Stimulated activated memory B cell treated with anti-CD40 and anti-IgM and Interleukin-4, amounts not matched to agents 10 μg/mL and 1 μg/mL and 100 μg/mL, for 72 hours (primary cell): Measurements from ENCODE around the gene DISP3.
A peak's percentile ranks its signal among the peaks of the same experiment; 100 is the strongest.

Experiments used
- ATAC-seq: fragments of 150-1000 bp; cut with Tn5 transposase; 2 replicates; pipeline ENCODE4 v1.10.0; 2021
- H3K27ac Mint-ChIP-seq: one replicate; pipeline ENCODE4 v1.8.0; 2022; ENCODE audit warnings: mild to moderate bottlenecking, mixed read lengths
- H3K27me3 Mint-ChIP-seq: one replicate; pipeline ENCODE4 v1.8.0; 2022; ENCODE audit warnings: mixed read lengths
- H3K36me3 Mint-ChIP-seq: one replicate; pipeline ENCODE4 v1.8.0; 2022; ENCODE audit warnings: mixed read lengths
- H3K4me1 Mint-ChIP-seq: one replicate; pipeline ENCODE4 v1.8.0; 2022; ENCODE audit warnings: mixed read lengths
- H3K4me3 Mint-ChIP-seq: one replicate; pipeline ENCODE4 v1.8.0; 2022; ENCODE audit warnings: mild to moderate bottlenecking, moderate library complexity, mixed read lengths
- H3K9me3 Mint-ChIP-seq: one replicate; pipeline ENCODE4 v1.8.0; 2022; ENCODE audit warnings: mixed read lengths

The DISP3 gene

GRCh38 chr1:11478571-11479374 lies at the start of gene DISP3:
Gene DISP3 (plus strand): TSS chr1:11479155. CDS start chr1:11500993, 21,838 bp downstream.
- Mint-ChIP-seq H3K27me3 (peaks cover 66% of the 10 kb centered on the region), H3K9me3 (peaks cover 2% of the 10 kb centered on the region), H3K4me3 (peak within 1 kb of the TSS; percentile 76), H3K36me3 (no peaks in the 10 kb centered on the region), H3K27ac (peak within 1 kb of the TSS; percentile 57), H3K4me1 (peaks cover 6% of the 10 kb centered on the region)
- ATAC-seq: peak; percentile 84

- Mint-ChIP-seq H3K36me3 (no peaks in the 10 kb centered on the region), H3K4me1 (no peaks in the 10 kb centered on the region), H3K27ac (no peak overlapping the region), H3K27me3 (peaks cover 24% of the 10 kb centered on the region), H3K9me3 (peaks cover 7% of the 10 kb centered on the region), H3K4me3 (no peak overlapping the region)
- peak; percentile 42 for ATAC-seq
These were observed 49.7 kb upstream of the DISP3 start for GRCh38 chr1:11429226-11429625.

GRCh38 chr1:11429935-11430334 lies 49.0 kb upstream of the DISP3 start:
- no peak for ATAC-seq
- Mint-ChIP-seq H3K9me3 (peaks cover 7% of the 10 kb centered on the region), H3K36me3 (no peaks in the 10 kb centered on the region), H3K4me1 (no peaks in the 10 kb centered on the region), H3K27me3 (peaks cover 17% of the 10 kb centered on the region), H3K27ac (no peak overlapping the region), H3K4me3 (no peak overlapping the region)

GRCh38 chr1:11431941-11432507 lies 46.9 kb upstream of the DISP3 start:
- no peak overlapping the region for H3K4me3 Mint-ChIP-seq
- H3K27me3 Mint-ChIP-seq: peaks cover 24% of the 10 kb centered on the region
- no peak for ATAC-seq
- no peak overlapping the region for H3K27ac Mint-ChIP-seq
- H3K9me3 Mint-ChIP-seq: no peaks in the 10 kb centered on the region
- no peaks in the 10 kb centered on the region for H3K36me3 Mint-ChIP-seq
- H3K4me1 Mint-ChIP-seq: no peaks in the 10 kb centered on the region

- Mint-ChIP-seq H3K27me3 (peaks cover 29% of the 10 kb centered on the region), H3K9me3 (no peaks in the 10 kb centered on the region), H3K4me3 (no peak overlapping the region), H3K27ac (no peak overlapping the region), H3K36me3 (no peaks in the 10 kb centered on the region), H3K4me1 (no peaks in the 10 kb centered on the region)
- ATAC-seq: no peak
These were observed 46.4 kb upstream of the DISP3 start for GRCh38 chr1:11432526-11432925.

- H3K36me3 Mint-ChIP-seq: no peaks in the 10 kb centered on the region
- no peaks in the 10 kb centered on the region for H3K9me3 Mint-ChIP-seq
- H3K4me3 Mint-ChIP-seq: no peak overlapping the region
- no peak for ATAC-seq
- H3K27me3 Mint-ChIP-seq: peaks cover 36% of the 10 kb centered on the region
- no peaks in the 10 kb centered on the region for H3K4me1 Mint-ChIP-seq
- H3K27ac Mint-ChIP-seq: no peak overlapping the region
These were observed 44.5 kb upstream of the DISP3 start for GRCh38 chr1:11434501-11434900.

- no peak overlapping the region for H3K4me3 Mint-ChIP-seq
- H3K9me3 Mint-ChIP-seq: no peaks in the 10 kb centered on the region
- H3K27ac Mint-ChIP-seq: no peak overlapping the region
- H3K4me1 Mint-ChIP-seq: no peaks in the 10 kb centered on the region
- peaks cover 36% of the 10 kb centered on the region for H3K27me3 Mint-ChIP-seq
- ATAC-seq: no peak
- no peaks in the 10 kb centered on the region for H3K36me3 Mint-ChIP-seq
These were observed 44.0 kb upstream of the DISP3 start for GRCh38 chr1:11434926-11435325.

GRCh38 chr1:11438996-11439395 lies 40.0 kb upstream of the DISP3 start:
- Mint-ChIP-seq H3K9me3 (no peaks in the 10 kb centered on the region), H3K27me3 (peaks cover 46% of the 10 kb centered on the region), H3K36me3 (no peaks in the 10 kb centered on the region), H3K4me1 (no peaks in the 10 kb centered on the region), H3K4me3 (no peak overlapping the region), H3K27ac (no peak overlapping the region)
- no peak for ATAC-seq

- no peak for ATAC-seq
- Mint-ChIP-seq H3K4me3 (no peak overlapping the region), H3K4me1 (no peaks in the 10 kb centered on the region), H3K36me3 (no peaks in the 10 kb centered on the region), H3K27me3 (peaks cover 63% of the 10 kb centered on the region), H3K9me3 (no peaks in the 10 kb centered on the region), H3K27ac (no peak overlapping the region)
These were observed 37.6 kb upstream of the DISP3 start for GRCh38 chr1:11441211-11441952.

GRCh38 chr1:11443043-11443442 lies 35.9 kb upstream of the DISP3 start:
- Mint-ChIP-seq H3K4me3 (no peak overlapping the region), H3K9me3 (no peaks in the 10 kb centered on the region), H3K4me1 (no peaks in the 10 kb centered on the region), H3K27me3 (peaks cover 49% of the 10 kb centered on the region), H3K27ac (no peak overlapping the region), H3K36me3 (no peaks in the 10 kb centered on the region)
- ATAC-seq: no peak

GRCh38 chr1:11443961-11444658 lies 34.8 kb upstream of the DISP3 start:
- Mint-ChIP-seq H3K9me3 (no peaks in the 10 kb centered on the region), H3K27ac (no peak overlapping the region), H3K4me3 (no peak overlapping the region), H3K27me3 (peaks cover 47% of the 10 kb centered on the region), H3K36me3 (no peaks in the 10 kb centered on the region), H3K4me1 (no peaks in the 10 kb centered on the region)
- ATAC-seq: no peak

GRCh38 chr1:11444907-11445306 lies 34.0 kb upstream of the DISP3 start:
- Mint-ChIP-seq H3K9me3 (no peaks in the 10 kb centered on the region), H3K27me3 (peaks cover 53% of the 10 kb centered on the region), H3K4me1 (no peaks in the 10 kb centered on the region), H3K36me3 (no peaks in the 10 kb centered on the region), H3K4me3 (no peak overlapping the region), H3K27ac (no peak overlapping the region)
- no peak for ATAC-seq

GRCh38 chr1:11447903-11448302 lies 31.1 kb upstream of the DISP3 start:
- Mint-ChIP-seq H3K27me3 (peaks cover 48% of the 10 kb centered on the region), H3K4me1 (no peaks in the 10 kb centered on the region)
- ATAC-seq: no peak

GRCh38 chr1:11448373-11449099 lies 30.4 kb upstream of the DISP3 start:
- no peaks in the 10 kb centered on the region for H3K36me3 Mint-ChIP-seq
- H3K9me3 Mint-ChIP-seq: no peaks in the 10 kb centered on the region
- H3K27ac Mint-ChIP-seq: no peak overlapping the region
- ATAC-seq: no peak
- peaks cover 48% of the 10 kb centered on the region for H3K27me3 Mint-ChIP-seq
- H3K4me3 Mint-ChIP-seq: no peak overlapping the region
- H3K4me1 Mint-ChIP-seq: no peaks in the 10 kb centered on the region

More at GRCh38 chr1:11447903-11448302, 31.1 kb upstream of the DISP3 start:
- Mint-ChIP-seq H3K9me3 (no peaks in the 10 kb centered on the region), H3K4me3 (no peak overlapping the region), H3K36me3 (no peaks in the 10 kb centered on the region), H3K27ac (no peak overlapping the region)

- Mint-ChIP-seq H3K27ac (no peak overlapping the region), H3K4me3 (no peak overlapping the region), H3K9me3 (no peaks in the 10 kb centered on the region), H3K27me3 (peaks cover 50% of the 10 kb centered on the region), H3K36me3 (no peaks in the 10 kb centered on the region), H3K4me1 (no peaks in the 10 kb centered on the region)
- ATAC-seq: no peak
These were observed 29.9 kb upstream of the DISP3 start for GRCh38 chr1:11449100-11449403.
